Measurements from ENCODE around the gene PARP2. TPM values are rescaled to one million over a fixed set of nuclear protein-coding genes. Genes with fewer than 3 reads are reported as not detected.

The PARP2 gene
- total RNA-seq, 1 experiment from 2014 or later: 49.4 TPM

DNA sequence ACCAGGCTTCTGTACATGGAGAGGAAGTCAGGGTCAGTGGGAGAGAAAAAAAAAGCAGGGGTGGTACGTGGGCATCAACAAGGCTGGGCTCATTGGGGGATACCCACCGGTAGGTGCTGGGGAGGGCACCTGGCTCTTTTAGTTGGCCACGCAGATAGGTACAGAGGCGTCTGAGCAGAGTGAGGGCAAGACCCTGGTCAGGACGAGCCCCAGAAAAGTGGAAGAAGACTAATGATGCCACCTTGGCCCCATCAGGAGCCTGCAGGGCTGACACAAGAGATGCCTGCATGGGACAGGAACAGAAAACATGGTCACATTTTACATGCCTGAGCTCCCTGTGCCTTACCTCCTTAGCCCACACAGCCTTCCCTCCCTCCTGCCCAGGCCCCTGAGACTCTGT is 40.2 kb downstream of the PARP2 start:
- ChIA-PET CTCF (no interaction called here), POLR2A (no interaction called here)
- no peak overlapping the region for H3K27ac Mint-ChIP-seq (ENCODE audit: unreplicated experiment)
- Histone ChIP-seq H3K4me3 (ENCODE audit: low read depth, low read length) (no peak overlapping the region), H3K27me3 (replicated peaks; ENCODE audit: control insufficient read depth, insufficient read depth, low read length) (no peaks in the 10 kb centered on the region), H3K9me3 (no peaks in the 10 kb centered on the region), H3K36me3 (ENCODE audit: control insufficient read depth, insufficient read depth, low read length) (peaks cover 3% of the 10 kb centered on the region), H3K4me1 (no peaks in the 10 kb centered on the region)
- no peaks in the 10 kb centered on the region for H3K4me1 Mint-ChIP-seq (ENCODE audit: low read depth, unreplicated experiment)
- H3K27me3 Mint-ChIP-seq (ENCODE audit: insufficient read depth, unreplicated experiment): no peaks in the 10 kb centered on the region
- intact Hi-C loops (cut with micrococcal nuclease; ENCODE audit: unreplicated experiment): no loop called here
- H3K36me3 Mint-ChIP-seq (ENCODE audit: insufficient read depth, unreplicated experiment): peaks cover 58% of the 10 kb centered on the region
- DNase-seq: no peak
- no peaks in the 10 kb centered on the region for H3K9me3 Mint-ChIP-seq (ENCODE audit: unreplicated experiment)
- TF ChIP-seq, protein P1, sequence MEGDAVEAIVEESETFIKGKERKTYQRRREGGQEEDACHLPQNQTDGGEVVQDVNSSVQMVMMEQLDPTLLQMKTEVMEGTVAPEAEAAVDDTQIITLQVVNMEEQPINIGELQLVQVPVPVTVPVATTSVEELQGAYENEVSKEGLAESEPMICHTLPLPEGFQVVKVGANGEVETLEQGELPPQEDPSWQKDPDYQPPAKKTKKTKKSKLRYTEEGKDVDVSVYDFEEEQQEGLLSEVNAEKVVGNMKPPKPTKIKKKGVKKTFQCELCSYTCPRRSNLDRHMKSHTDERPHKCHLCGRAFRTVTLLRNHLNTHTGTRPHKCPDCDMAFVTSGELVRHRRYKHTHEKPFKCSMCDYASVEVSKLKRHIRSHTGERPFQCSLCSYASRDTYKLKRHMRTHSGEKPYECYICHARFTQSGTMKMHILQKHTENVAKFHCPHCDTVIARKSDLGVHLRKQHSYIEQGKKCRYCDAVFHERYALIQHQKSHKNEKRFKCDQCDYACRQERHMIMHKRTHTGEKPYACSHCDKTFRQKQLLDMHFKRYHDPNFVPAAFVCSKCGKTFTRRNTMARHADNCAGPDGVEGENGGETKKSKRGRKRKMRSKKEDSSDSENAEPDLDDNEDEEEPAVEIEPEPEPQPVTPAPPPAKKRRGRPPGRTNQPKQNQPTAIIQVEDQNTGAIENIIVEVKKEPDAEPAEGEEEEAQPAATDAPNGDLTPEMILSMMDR (IDR thresholded peaks at IDR 0.05; ENCODE audit: insufficient read depth in 1 of 2, low read depth in 1 of 2, low read length in 1 of 2, severe bottlenecking in 1 of 2, unreplicated experiment in 1 of 2): no peak
- BruUV-seq (replicated peaks): no TSS peak
- H3K4me3 Mint-ChIP-seq (ENCODE audit: unreplicated experiment): no peak overlapping the region

DNA sequence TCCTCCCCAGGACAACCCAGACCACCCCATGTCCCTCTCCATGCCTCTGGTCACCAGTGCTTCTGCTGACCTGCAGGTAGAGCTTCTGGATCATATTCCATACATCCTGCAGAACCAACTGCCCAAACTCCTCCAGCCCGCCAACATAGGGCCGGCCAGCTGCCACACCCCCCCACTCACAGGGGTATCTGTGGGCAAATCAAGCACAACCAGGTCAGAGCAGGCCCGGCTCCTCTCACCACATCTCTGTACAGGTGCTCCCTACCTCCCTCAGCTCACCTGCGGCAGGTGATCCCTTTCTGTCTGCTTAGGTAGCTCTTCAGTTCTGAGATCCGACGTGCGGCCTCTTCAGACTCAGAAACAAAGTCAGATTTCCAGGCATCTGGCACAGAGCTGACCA is 40.9 kb downstream of the PARP2 start:
- CTCF ChIA-PET: no interaction called here
- H3K4me1 ChIP-seq: no peaks in the 10 kb centered on the region
- Mint-ChIP-seq H3K27ac (ENCODE audit: unreplicated experiment) (no peak overlapping the region), H3K9me3 (ENCODE audit: unreplicated experiment) (no peaks in the 10 kb centered on the region), H3K27me3 (ENCODE audit: insufficient read depth, unreplicated experiment) (no peaks in the 10 kb centered on the region), H3K36me3 (ENCODE audit: insufficient read depth, unreplicated experiment) (peaks cover 56% of the 10 kb centered on the region), H3K4me1 (ENCODE audit: low read depth, unreplicated experiment) (no peaks in the 10 kb centered on the region), H3K4me3 (ENCODE audit: unreplicated experiment) (no peak overlapping the region)
- POLR2A ChIA-PET: no interaction called here
- H3K27me3 ChIP-seq (replicated peaks; ENCODE audit: control insufficient read depth, insufficient read depth, low read length): no peaks in the 10 kb centered on the region
- no peak overlapping the region for H3K4me3 ChIP-seq (ENCODE audit: low read depth, low read length)
- TF ChIP-seq, protein P1 (IDR thresholded peaks at IDR 0.05; ENCODE audit: insufficient read depth in 1 of 2, low read depth in 1 of 2, low read length in 1 of 2, severe bottlenecking in 1 of 2, unreplicated experiment in 1 of 2): no peak
- peaks cover 3% of the 10 kb centered on the region for H3K36me3 ChIP-seq (ENCODE audit: control insufficient read depth, insufficient read depth, low read length)
- no peaks in the 10 kb centered on the region for H3K9me3 ChIP-seq
- intact Hi-C loops (cut with micrococcal nuclease; ENCODE audit: unreplicated experiment): no loop called here
- no TSS peak for BruUV-seq (replicated peaks)
- DNase-seq: no peak

DNA sequence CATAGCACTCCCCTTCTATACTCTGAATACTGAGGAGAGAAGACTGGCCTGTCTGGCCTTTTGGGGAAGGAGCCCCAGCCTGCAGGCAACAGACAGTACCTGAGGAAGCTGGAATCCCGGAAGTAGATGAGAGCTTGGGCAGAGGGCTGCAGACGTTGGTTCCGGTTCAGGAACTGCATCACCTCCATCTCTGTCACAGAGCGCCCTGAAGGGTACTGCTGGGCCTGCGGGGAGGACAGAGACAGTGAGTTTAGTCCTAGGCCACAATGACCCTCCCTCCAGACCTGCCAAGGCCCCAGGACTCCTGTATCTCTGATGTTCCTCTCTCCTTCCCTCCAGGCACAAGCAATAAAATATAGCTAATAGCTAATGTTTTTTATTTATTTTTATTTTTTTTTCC is 41.5 kb downstream of the PARP2 start:
- H3K27me3 Mint-ChIP-seq (ENCODE audit: insufficient read depth, unreplicated experiment): no peaks in the 10 kb centered on the region
- Histone ChIP-seq H3K4me1 (no peaks in the 10 kb centered on the region), H3K4me3 (ENCODE audit: low read depth, low read length) (no peak overlapping the region), H3K9me3 (no peaks in the 10 kb centered on the region), H3K27me3 (replicated peaks; ENCODE audit: control insufficient read depth, insufficient read depth, low read length) (no peaks in the 10 kb centered on the region), H3K36me3 (ENCODE audit: control insufficient read depth, insufficient read depth, low read length) (peaks cover 3% of the 10 kb centered on the region)
- POLR2A ChIA-PET: no interaction called here
- CTCF ChIA-PET: no interaction called here
- intact Hi-C loops (cut with micrococcal nuclease; ENCODE audit: unreplicated experiment): no loop called here
- TF ChIP-seq, protein P1 (IDR thresholded peaks at IDR 0.05; ENCODE audit: insufficient read depth in 1 of 2, low read depth in 1 of 2, low read length in 1 of 2, severe bottlenecking in 1 of 2, unreplicated experiment in 1 of 2): no peak
- no TSS peak for BruUV-seq (replicated peaks)
- H3K4me1 Mint-ChIP-seq (ENCODE audit: low read depth, unreplicated experiment): no peaks in the 10 kb centered on the region
- H3K36me3 Mint-ChIP-seq (ENCODE audit: insufficient read depth, unreplicated experiment): peaks cover 56% of the 10 kb centered on the region
- no peak overlapping the region for H3K4me3 Mint-ChIP-seq (ENCODE audit: unreplicated experiment)
- H3K9me3 Mint-ChIP-seq (ENCODE audit: unreplicated experiment): no peaks in the 10 kb centered on the region
- no peak for DNase-seq
- H3K27ac Mint-ChIP-seq (ENCODE audit: unreplicated experiment): no peak overlapping the region
